Activated T-cell treated with anti-CD3 and anti-CD28 coated beads, Interleukin-2, amount 50 U/mL, for 48 hours (primary cell): Measurements from ENCODE around the gene CDH13.

Experiments used
- DNase-seq, 2 experiments: peaks; one replicate each; pipeline ENCODE4 v3.0.0-alpha.2; 2020

CDH13 gene

GRCh38 chr16:83393196-83393981 lies 766.6 kb downstream of the CDH13 start:
- no peak for DNase-seq

- DNase-seq = no peak
These were observed 771.0 kb downstream of the CDH13 start for GRCh38 chr16:83397601-83398291.

GRCh38 chr16:83400234-83400633 lies 773.5 kb downstream of the CDH13 start:
- no peak for DNase-seq

DNA sequence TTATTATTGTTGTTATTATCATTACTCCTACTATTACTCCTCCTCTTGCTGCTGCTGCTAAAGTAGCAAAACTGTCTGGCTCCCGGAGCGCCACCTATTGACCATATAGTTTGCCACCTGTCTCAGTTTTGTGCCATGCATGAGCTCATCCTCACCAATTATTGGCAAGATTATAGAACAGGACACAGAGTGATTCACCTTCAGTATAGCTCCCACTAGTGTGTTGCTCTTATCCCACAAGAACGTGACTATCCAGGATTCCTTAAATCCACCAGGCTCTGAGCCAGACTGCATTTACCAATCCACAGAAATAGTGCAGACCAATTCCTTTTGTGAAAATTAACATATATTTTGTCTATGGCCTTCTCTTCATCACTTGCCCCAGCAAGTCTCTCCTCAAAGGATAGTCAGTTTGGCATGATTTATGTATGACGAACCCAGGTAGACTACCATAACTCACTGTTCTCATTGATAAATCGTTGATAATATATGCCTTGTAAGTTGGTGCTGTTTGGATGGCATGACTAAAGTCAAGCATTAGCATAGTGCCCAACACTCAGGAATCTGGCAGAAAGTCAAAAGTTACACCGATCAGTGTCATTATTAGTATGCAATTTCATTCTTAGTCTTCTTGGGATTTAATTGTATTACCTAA lies 775.5 kb downstream of the CDH13 start:
- no peak for DNase-seq

- DNase-seq = no peak
These were observed 776.2 kb downstream of the CDH13 start for GRCh38 chr16:83402967-83403366.

DNA sequence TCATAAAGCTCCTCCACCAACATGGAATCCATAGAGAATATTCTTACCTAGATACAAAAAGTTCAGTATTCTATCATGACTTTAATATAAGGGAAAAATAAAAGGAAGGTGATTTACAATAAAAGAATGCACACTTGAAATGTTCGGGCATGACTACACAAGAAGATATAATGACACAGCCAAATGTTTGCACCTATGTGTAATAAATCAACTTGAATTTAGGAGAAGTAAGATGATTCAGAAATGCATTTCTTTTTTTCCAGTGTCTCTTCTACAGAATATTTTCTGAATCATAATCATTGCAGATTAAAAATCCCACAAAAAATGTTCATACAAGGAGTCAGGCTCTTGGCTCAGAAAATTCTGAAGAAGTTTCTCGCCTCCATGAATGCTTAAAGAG lies 777.0 kb downstream of the CDH13 start:
- no peak for DNase-seq

DNA sequence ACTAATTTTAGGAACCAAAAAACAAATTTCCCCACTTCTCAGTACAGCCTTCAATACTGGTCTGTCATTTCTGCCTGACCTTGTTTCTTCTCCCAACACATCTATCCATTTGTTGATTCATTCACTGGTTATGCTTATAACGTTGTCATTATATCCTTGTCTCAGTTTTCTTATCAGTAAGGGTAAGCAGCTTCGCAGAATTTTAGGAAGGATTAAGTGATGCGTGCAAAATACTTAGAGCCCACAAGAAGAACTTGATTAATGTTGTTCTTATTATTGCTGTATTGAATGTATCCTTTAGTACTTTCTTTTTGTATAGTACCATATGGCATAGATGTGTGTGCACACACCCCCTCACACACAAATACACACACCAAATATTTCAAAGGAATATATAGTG lies 777.5 kb downstream of the CDH13 start:
- no peak for DNase-seq

DNA sequence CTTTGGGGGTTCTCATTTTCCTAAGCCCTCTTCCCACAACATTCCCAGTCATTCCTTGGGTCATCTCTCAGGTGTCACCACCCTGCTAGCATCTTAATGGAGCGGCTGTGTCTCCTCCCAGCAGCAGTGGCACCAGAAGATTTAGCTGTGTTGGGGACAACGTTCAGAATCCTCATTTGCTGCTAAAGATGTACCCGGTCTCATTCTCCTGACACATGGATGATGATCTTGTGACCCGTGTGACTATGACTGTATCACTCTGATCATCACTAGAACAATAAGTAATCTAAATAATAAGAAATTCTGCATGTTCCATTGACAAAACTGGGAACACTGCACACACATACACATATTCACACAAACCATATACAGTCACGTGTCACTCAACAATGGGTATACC lies 781.2 kb downstream of the CDH13 start:
- DNase-seq = no peak

- DNase-seq = no peak
These were observed 782.6 kb downstream of the CDH13 start for GRCh38 chr16:83409347-83409746.

DNA sequence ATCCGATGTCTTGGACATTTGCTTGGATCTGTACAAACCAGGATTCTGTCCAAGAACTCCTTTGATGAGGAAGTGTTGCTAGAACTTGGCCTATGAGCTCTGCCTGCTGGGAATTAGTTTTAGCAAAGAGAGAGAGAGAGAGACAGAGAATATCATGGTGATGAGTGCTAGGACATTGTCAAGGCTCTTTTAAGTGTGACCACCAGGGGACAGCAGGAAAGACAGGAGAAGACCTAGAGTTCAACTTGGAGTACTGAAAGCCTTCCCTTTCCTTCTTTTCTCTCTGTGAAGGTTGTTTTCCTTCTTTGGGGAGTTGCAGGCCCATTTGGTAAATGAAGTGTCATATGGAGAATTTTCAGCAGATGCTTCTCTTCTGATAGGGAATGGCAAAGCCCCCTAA lies 791.8 kb downstream of the CDH13 start:
- no peak for DNase-seq

- no peak for DNase-seq
These were observed 793.5 kb downstream of the CDH13 start for GRCh38 chr16:83420206-83420760.

DNA sequence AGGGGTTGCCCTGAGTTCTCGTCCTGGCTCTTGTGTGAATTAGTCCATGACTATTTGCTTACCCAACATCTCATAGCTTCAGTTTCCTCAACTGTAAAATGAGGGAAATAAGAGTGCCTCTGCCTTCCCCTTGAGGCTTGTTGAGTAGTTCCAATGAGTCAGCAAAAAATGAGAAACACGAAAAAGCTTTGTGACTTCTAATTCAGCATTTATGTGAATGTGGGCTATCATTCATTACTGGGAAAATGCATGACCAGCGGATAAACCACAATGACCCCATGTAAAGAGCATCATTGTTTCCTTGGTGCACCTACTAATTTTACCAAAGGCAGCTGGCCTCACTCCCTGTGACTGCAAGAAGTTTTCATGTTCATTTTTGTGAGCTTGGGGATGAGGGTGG lies 806.4 kb downstream of the CDH13 start:
- no peak for DNase-seq

GRCh38 chr16:83437036-83437435 lies 810.3 kb downstream of the CDH13 start:
- DNase-seq = no peak

DNA sequence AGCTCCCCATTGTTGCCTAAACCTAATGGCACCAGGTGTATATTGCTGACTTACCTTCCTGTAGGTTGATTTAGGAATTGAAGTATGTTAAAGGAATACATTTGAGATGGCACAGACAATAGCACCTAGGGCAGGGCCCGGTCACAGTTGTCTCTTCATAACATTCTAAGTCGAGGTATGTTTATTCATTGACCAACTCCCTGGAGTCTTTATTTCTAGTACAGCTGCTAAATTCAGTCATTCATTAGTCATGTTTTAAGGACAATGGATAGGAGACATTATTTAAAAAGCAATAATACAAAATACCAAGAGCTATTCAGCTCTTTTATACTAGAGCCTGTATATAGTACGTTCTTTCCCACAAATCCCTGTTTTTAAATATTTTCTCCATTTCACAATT lies 811.6 kb downstream of the CDH13 start:
- no peak for DNase-seq

DNA sequence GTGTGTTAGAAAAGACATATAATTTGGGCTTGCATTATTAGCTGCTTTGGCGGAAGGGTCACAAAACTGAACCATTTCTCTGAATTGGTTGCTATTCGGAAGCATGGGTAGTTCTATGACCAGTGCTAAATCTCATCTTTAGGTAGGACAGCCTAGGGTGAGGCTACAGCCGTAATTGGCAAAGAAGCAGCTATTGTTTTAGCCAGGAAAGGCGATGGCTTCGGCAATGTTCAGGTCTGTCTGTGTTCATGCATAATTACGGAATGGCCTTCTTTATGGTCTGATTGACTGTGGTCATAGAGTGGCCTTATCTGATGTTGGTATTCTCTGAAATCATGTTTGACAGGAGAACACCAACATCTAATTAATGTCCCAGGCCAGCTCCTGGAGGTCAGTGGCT lies 812.6 kb downstream of the CDH13 start:
- DNase-seq = no peak

DNA sequence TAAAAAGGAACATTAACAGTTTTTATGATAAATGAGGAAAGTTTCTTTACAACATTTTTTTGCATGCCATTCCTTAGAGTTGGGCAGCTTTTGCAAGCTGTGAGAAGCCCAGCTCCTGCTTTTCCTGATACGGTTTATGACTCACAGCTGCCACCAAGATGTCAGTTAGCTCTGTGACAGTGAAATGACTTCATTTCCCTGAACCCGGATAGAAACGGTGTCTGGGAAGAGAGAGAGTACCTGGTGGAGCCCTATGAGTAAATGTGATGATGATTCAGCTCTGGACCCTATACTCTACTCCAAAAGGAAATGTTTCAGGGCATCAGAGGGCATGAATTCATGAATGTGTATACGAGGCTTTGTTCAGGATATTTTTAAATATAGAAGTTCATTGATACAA lies 814.7 kb downstream of the CDH13 start:
- no peak for DNase-seq

- no peak for DNase-seq
These were observed 817.2 kb downstream of the CDH13 start for GRCh38 chr16:83443972-83444371.

DNA sequence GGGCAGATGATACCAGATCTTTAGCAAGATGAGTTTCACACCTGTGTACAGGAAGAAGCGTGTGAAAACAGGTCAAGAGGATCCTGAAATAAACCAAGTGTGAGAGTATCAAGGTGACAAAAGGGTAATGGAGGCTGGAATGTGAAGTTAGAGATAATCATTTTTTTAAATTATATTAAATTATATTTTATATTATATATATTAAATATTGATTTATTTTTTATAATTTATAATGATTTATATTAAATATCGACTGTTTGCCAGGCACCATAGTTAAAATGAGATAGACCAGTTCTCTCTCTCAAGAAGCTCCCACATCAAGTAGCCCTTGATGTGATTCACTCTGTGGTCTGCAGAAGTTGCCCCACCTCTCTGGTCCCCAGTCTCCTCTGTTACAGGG lies 820.8 kb downstream of the CDH13 start:
- DNase-seq = no peak

DNA sequence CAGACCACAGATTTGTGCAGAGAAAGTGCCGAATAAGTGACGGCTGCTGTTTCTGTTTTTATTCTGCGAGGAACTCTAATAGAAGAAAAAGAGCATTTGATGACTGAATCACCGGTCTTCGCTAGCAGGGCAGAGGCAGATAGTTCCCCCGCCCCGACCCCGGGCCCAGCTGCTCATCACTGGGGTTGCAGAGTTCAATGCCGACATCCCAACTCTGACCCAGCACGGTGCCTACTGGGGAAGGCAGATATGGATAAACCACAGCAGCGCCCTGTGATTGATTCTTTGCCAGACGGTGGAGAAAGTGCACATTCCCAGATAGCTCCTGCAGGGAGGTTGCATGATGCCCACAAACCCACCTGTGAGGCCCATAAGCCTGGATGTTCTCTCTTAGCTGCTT lies 823.1 kb downstream of the CDH13 start:
- no peak for DNase-seq

GRCh38 chr16:83453977-83454376 lies 827.2 kb downstream of the CDH13 start:
- no peak for DNase-seq

GRCh38 chr16:83455716-83456115 lies 828.9 kb downstream of the CDH13 start:
- no peak for DNase-seq

DNA sequence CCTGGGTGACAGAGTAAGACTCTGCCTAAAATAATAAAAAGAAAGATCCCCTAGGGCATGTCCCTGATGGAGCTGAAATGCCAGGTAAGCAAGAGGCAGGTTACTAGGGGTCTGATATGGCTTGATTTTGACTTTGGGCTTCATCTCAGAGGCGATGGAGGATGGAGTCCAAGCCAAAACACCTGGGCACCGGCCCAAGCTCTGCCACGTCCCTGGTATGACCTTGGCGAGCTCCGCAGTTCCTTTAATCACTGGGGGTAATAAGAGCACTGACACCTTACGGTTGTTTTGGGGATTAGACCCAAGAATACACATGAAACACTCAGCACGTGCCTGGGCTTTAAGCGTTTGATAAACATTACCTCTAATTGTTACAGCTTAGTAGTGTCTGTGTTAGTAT lies 830.2 kb downstream of the CDH13 start:
- DNase-seq = no peak

DNA sequence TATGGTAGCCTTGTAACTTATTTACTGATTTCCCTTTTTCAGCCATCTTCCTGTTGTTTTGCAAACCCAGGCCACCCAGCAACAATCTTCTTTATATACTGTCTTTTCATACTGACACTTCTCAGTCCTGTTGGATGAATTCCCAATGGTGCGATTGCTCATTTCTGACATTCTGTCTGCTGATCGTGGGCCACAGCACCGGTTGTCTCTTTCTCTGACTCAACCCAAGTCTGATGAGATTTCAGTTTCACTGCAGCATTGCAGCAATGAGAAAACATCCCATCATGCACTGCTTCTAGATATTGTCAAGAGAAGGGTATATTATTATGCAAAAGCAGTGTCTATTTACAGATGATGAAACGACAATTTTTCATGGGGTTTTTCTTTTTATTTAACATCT lies 831.8 kb downstream of the CDH13 start:
- peak in 1 of 2 experiments; percentile 15 for DNase-seq

DNA sequence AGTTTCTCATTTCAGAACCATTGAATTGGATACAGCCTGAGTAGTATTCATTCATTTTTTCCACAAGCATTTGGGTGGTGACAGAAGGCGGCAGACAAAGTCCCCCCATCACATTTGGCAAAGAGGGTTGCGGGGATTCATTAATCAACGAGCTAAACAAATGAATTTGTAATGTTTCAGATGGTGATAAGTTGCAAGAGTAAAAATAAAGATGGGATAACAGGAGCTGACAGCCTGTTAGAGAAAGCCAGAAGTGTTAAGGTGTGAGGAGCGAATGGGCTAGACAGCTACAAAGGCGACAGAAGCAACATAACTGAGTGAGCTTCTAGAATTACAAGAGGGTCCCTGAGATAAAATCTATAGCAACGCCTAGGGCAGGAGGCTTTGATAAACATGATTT lies 838.2 kb downstream of the CDH13 start:
- no peak for DNase-seq
